NOMO-1 treated with DMSO at 0.1 percent for 48 hours (cell line): ENCODE measurements around the gene PILRA.
"Not testable (repeated sequence)": the region's sequence is repeated elsewhere in the genome, so short reads cannot be mapped to it uniquely, and the experiment has no call there.

Experiments
- DNase-seq: peaks from one replicate; lab custom pipeline; 2025; ENCODE audit not compliant: unreplicated experiment; lab: John Stamatoyannopoulos, UW

PILRA gene

DNA sequence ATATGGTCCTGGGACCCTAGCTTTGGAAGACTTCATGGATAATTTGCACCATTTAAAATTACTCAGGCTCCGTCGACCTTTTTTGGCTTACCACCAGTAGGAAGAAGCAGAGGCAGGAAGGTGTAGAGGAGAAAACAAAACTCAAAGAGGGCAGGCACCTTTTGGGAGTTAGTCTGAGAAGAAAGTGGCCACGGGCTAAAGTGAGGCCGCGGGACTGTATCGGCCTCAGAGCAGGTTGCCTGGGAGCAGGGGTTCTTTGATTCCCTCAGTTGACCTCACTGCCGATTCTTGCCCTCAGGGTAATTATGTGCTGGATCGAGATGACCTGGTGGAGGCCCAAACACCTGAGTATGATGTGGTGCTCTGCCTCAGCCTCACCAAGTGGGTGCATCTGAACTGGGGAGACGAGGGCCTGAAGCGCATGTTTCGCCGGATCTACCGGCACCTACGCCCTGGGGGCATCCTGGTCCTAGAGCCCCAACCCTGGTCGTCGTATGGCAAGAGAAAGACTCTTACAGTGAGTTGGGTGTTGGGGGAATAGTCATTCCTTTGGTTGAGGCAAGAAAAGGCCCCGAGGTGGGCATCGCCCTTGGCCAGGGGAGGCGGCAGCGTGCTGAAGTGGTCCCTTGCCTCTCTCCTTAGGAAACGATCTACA lies 59.5 kb downstream of the PILRA start:
- no peak for DNase-seq

DNA sequence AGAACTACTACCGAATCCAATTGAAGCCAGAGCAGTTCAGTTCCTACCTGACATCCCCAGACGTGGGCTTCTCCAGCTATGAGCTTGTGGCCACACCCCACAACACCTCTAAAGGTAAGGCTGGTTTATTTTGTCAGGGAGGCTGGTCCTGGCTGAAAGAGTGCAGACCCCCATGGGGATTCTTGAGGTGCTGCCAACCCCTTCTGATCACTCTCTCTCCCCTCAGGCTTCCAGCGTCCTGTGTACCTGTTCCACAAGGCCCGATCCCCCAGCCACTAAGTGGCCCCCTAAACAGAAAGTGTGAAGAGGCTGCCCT lies 59.9 kb downstream of the PILRA start:
- no peak for DNase-seq

DNA sequence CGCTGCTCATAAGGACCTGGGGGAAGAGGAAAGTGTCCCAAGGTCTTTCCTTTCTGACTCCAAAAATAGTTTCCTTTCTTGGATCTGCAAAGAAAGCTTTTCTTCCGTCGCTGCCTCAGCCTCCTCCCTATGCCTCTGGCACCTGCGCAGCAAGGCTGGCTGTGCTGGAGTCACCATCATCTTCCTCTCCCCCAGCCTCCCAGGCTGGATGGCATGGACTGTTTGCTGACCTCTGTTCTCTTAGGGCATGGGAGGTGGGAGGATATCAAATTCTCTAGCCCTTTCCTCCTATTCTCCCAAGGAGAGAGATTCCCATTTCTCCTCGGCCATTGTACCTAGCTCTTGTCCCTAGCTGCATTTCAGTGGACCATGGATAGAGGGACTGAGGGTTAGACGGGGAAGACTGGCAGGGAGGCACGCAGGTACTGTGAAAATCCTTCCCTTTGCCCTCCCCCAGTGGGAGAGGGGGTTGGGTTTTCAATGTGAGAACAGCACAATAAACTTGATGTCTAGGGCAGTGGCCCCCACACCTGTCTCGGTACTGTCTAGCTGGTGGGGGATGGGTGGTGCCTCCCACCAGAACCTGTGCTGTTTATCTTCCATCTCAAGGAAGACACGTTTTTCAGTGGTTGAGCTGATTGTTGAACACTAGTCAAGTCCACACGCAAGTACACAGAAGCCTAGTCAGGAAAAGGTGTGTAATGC lies 60.5 kb downstream of the PILRA start:
- no peak for DNase-seq

GRCh38 chr7:100434297-100435144 lies 61.2 kb downstream of the PILRA start:
- DNase-seq = no peak

GRCh38 chr7:100435401-100436304 lies 62.4 kb downstream of the PILRA start:
- DNase-seq = peak; percentile 36

DNA sequence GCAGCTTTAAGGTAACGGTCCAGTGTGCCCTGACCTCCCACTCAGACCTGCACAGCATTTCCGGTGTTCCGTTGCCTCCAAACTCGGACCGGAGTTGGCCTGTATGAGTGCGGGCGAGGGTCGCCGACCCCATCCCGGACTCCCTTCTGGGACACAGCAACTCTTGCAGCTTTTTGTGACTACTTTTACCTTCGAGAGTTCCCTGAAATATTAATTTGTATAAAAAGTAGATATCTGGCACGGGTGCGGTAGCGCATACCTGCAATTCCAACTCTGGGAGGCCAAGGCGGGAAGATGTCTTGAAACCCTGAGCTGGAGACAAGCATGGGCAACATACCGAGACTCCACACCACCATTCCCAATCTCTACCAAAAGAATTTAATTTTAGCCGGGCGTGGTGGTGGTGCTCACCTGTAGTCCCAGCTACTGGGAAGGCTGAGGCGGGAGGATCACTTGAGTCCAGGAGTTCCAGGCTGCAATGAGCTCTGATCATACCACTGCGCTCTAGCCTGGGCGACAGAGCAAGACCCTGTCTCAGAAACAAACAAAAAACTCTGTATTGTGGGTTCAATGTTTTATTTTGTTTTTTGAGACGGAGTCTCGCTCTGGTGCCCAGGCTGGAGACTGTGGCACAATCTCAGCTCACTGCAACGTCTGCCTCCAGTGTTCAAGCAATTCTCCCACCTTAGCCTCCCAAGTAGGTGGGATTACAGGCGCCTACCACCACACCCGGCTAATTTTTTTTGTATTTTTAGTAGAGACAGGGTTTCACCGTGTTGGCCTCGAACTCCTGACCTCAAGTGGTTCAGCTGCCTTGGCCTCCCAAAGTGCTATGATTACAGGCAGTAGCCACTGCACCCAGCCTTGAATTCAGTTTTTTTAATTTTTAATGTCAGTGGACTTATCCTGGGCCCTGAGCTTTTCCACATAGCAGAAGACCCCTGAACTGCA lies 64.1 kb downstream of the PILRA start:
- DNase-seq = no peak

DNA sequence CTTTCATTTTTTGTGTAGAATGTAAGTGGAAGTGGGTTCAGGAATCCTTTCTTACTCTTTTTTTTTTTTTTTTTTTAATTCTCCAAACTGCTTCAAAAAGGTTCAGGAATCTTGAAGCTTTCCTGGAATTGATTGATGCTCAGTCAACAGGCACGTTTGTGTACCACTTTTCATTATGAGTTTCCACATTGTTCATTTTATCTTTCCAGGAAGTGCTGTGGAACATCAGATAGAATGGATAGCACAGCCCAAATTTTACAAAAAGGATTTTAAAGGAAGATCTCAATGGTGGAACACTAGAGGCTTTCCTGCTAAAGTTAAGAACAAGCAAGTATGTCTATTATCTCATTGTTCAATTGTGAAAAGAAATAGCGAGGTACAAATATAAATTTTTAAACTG lies 64.9 kb downstream of the PILRA start:
- no peak for DNase-seq

DNA sequence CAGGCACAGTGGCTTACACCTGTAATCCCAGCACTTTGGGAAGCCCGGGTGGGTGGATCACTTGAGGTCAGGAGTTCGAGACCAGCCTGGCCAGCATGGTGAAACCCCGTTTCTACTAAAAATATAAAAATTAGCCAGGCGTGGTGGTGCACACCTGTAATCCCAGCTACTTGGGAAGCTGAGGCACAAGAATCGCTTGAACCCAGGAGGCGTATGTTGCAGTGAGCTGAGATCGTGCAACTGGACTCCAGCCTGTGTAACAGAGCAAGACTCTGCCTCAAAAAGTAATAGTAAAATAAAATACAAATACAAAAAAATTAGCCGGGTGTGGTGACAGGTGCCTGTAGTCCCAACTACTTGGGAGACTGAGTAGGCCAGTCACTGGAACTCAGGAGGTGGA lies 65.4 kb downstream of the PILRA start:
- not testable (repeated sequence) for DNase-seq

DNA sequence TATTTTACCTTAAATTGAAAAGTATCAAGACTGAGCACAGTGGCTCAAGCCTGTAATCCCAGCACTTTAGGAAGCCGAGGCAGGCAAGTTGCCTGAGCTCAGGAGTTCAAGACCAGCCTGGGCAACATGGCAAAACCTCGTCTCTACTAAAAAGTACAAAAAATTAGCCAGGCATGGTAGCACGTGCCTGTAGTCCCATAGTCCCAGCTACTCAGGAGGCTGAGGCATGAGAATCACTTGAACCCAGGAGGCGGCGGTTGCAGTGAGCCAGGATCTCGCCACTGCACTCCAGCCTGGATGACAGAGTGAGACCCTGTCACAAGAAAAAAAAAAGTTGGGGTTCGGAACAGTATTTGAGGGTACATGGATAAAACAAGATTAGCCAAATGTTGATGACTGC lies 66.0 kb downstream of the PILRA start:
- DNase-seq = not testable (repeated sequence)

DNA sequence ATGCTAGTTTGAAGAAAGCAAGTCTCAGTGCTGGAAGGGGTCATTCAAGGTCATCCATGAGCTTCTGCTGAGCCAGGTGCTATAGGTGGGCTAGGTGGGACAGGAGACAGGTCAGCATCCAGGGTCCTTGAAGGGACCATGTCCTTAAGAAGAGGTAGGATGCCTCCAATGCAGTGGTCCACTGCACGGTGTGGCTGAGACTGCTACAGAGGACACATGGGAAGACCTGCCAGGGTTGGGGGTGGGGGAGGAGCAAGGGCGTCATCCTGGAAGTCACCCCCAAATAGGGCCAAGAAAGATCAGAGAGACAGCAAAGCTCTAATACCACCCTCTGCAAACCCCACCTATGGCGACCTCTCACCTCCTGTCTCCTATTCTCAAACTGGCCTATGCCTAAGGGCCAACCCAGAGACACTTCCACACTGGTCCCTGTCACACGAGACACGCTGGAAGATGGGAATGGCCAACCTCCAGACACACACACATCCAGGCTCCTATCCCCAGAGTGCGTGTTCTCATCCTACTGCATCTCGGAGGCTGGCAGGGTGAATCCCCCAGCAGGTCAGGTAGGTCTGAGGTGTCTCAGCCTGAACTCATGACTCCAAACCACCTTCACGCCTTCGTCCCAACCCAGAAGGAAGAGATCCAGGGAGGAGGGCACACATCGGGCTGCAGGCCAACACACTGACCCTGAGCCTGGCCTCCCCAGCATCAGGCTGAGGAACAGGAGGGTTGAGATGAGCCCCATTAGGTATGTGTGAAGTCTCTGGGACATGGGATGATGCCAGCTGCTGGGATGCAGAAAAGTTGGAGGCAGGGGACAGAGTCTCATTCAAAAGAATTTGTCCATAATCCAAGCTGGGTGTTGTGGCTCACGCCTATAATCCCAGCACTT lies 68.6 kb downstream of the PILRA start:
- no peak for DNase-seq

DNA sequence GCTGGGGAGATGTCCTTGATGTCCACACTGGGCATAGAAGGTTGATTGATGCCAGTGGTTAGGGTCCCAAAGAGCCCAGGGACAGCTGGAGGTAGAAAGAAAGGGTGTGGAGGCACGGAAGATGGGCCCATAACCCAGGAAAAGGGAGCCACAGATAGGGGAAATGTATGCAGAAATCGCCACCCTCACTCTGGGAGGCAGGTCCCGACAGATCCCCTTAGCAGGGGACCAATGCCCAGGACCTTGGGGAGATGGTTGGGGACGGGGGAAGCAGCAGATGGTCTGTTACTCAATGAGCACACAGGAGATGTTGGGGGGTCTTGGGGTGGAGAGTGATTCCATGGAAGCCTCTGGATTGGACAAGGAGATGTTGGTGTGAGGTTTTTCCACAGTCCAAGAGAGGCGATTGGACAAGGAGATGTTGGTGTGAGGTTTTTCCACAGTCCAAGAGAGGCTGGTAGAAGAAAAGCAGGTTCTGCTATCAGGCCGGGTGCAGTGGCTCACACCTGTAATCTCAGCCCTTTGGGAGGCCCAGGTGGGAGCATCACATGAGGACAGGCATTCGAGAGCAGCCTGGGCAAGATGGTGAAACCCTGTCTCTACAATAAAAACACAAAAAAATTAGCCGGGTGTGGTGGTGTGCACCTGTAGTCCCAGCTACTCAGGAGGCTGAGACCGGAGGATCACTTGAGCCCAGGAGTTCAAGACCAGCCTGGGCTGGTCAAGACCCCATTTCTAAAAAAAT lies 70.0 kb downstream of the PILRA start:
- DNase-seq = no peak

- DNase-seq = peak; percentile 27
Observed at GRCh38 chr7:100444311-100445278, 71.3 kb downstream of the PILRA start.

DNA sequence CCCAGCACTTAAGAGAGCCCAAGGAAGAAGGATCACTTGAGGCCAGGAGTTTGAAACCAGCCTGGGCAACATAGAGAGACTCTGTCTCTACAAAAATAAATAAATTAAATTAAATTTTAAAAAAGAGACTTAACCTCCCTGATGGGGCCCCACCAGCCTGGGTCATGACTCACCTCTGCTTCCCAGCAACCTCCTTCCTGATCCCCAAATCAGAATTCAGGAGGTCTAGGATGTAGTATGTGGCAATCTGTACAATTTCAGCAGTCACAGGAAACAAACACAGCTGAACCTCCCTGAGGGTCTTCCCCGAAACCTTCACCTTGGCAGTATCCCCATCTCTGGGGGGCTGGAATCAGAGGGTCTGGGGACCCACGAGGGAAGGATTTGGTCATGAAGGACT lies 72.8 kb downstream of the PILRA start:
- DNase-seq = no peak

DNA sequence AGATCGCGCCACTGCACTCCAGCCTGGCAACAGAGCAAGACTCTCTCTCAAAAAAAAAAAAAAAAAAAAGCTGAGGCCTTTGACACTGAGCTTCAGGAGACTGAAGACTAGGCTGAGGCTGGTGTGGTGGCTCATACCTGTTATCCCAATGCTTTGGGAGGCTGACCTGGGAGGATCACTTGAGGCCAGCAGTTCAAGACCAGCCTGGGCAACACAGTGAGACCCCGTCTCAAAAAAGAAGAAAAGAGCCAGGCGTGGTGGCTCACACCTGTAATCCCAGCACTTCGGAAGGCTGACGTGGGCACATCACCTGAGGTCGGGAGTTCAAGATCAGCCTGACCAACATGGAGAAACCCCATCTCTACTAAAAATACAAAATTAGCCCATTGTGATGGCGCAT lies 74.1 kb downstream of the PILRA start:
- DNase-seq = not testable (repeated sequence)

- DNase-seq = no peak
Observed at GRCh38 chr7:100449190-100449795, 76.0 kb downstream of the PILRA start.
